Smooth muscle cell (in vitro differentiated cells): Measurements from ENCODE around the gene PTDSS2. TPM values are rescaled to one million over a fixed set of nuclear protein-coding genes. Genes with fewer than 3 reads are reported as not detected.

Experiments used
- DNase-seq: peaks from one replicate; lab custom pipeline; 2025; ENCODE audit not compliant: unreplicated experiment; lab: John Stamatoyannopoulos, UW
- H2AFZ ChIP-seq: fragments of 200-600 bp; sonication (generic); 2 replicates; pipeline ENCODE4 v1.6.0; 2016; ENCODE audit warnings: antibody characterized with exemption, low read depth, mild to moderate bottlenecking
- H3F3A ChIP-seq: fragments of 200-600 bp; sonication (generic); 2 replicates; pipeline ENCODE4 v1.6.0; 2017; ENCODE audit warnings: antibody characterized with exemption, low read depth
- H3K27ac ChIP-seq: fragments of 200-600 bp; sonication (generic); 2 replicates; pipeline ENCODE4 v1.5.1; 2016; ENCODE audit warnings: low read depth, mild to moderate bottlenecking
- H3K27me3 ChIP-seq: fragments of 200-600 bp; sonication (generic); 2 replicates; pipeline ENCODE4 v1.6.1; 2016; ENCODE audit warnings: low read depth, mild to moderate bottlenecking
- H3K36me3 ChIP-seq: fragments of 200-600 bp; sonication (generic); 2 replicates; pipeline ENCODE4 v1.5.1; 2016; ENCODE audit warnings: low read depth
- H3K4me1 ChIP-seq: fragments of 200-600 bp; sonication (generic); 2 replicates; pipeline ENCODE4 v1.5.1; 2016; ENCODE audit warnings: low read depth
- H3K4me2 ChIP-seq: fragments of 200-600 bp; sonication (generic); 2 replicates; pipeline ENCODE4 v1.6.0; 2016; ENCODE audit warnings: mild to moderate bottlenecking
- H3K4me3 ChIP-seq: fragments of 200-600 bp; sonication (generic); 2 replicates; pipeline ENCODE4 v1.5.1; 2016; ENCODE audit warnings: mild to moderate bottlenecking
- H3K79me2 ChIP-seq: fragments of 200-600 bp; sonication (generic); 2 replicates; pipeline ENCODE4 v1.6.0; 2016; ENCODE audit warnings: low read depth, mild to moderate bottlenecking
- H3K9ac ChIP-seq: fragments of 200-600 bp; sonication (generic); 2 replicates; pipeline ENCODE4 v1.6.0; 2016; ENCODE audit warnings: low read depth
- H3K9me3 ChIP-seq: fragments of 200-600 bp; sonication (generic); replicated peaks from 2 replicates; pipeline ENCODE4 v1.5.1; 2016; ENCODE audit warnings: low read depth
- H4K20me1 ChIP-seq: fragments of 200-600 bp; sonication (generic); 2 replicates; pipeline ENCODE4 v1.6.0; 2016; ENCODE audit warnings: low read depth
- CTCF ChIP-seq: fragments of 200-600 bp; sonication (generic); IDR thresholded peaks from 2 replicates; pipeline ENCODE4 v1.5.1; 2017; ENCODE audit warnings: borderline replicate concordance, mild to moderate bottlenecking, antibody characterized with exemption; ENCODE audit not compliant: insufficient read depth, poor library complexity, severe bottlenecking
- WGBS: methylation state at CpG from one replicate; pipeline ENCODE4 v1.1.7; 2016; ENCODE audit warnings: low lambda C conversion rate; 5-methylcytosine and 5-hydroxymethylcytosine counted together
- polyA plus RNA-seq: library from polyadenylated mRNA; unstranded; fragments of >200 nt; fragmentation: Nextera tagmentation; extraction: Ambion mirVana; gene quantifications from 2 replicates; pipeline ENCODE4 v1.2.1, GENCODE V29; 2016
- total RNA-seq: library from RNA; depleted of rRNA; stranded (reverse); fragments of >200 nt; gene quantifications from 2 replicates; pipeline ENCODE4 v1.2.3, GENCODE V29; 2014

Gene PTDSS2
- total and polyA plus RNA-seq, 2 experiments from 2014 or later = 15.2 to 25.2 TPM

GRCh38 chr11:492427-493226, 42.5 kb downstream of the PTDSS2 start:
- DNase-seq = no peak
- H3K9ac ChIP-seq = no peak overlapping the region
- H3K4me2 ChIP-seq = no peak overlapping the region
- H3F3A ChIP-seq = peaks cover 10% of the 10 kb centered on the region
- TF ChIP-seq CTCF = no peak
- 96% methylated on average over 32 of the region's 32 CpGs for WGBS
- peaks cover 4% of the 10 kb centered on the region for H4K20me1 ChIP-seq
- no peak overlapping the region for H3K27ac ChIP-seq
- H3K4me3 ChIP-seq = no peak overlapping the region
- H3K9me3 ChIP-seq = no peaks in the 10 kb centered on the region
- H3K27me3 ChIP-seq = no peaks in the 10 kb centered on the region
- H3K36me3 ChIP-seq = no peaks in the 10 kb centered on the region
- no peaks in the 10 kb centered on the region for H3K4me1 ChIP-seq
- no peak overlapping the region for H2AFZ ChIP-seq
- no peaks in the 10 kb centered on the region for H3K79me2 ChIP-seq

GRCh38 chr11:494761-495536, 44.9 kb downstream of the PTDSS2 start:
- Histone ChIP-seq H3K9ac (no peak overlapping the region), H3K27ac (no peak overlapping the region), H3K36me3 (no peaks in the 10 kb centered on the region), H3K79me2 (no peaks in the 10 kb centered on the region), H3K9me3 (no peaks in the 10 kb centered on the region), H4K20me1 (peaks cover 4% of the 10 kb centered on the region), H3K4me3 (no peak overlapping the region), H3K27me3 (no peaks in the 10 kb centered on the region), H2AFZ (no peak overlapping the region), H3F3A (peaks cover 10% of the 10 kb centered on the region), H3K4me2 (no peak overlapping the region), H3K4me1 (no peaks in the 10 kb centered on the region)
- no peak for TF ChIP-seq CTCF
- DNase-seq = no peak
- WGBS = 96% methylated on average over 35 of the region's 37 CpGs

GRCh38 chr11:495537-495931, 45.5 kb downstream of the PTDSS2 start:
- Histone ChIP-seq H3K27me3 (no peaks in the 10 kb centered on the region), H3F3A (peaks cover 10% of the 10 kb centered on the region), H3K4me3 (no peak overlapping the region), H3K36me3 (no peaks in the 10 kb centered on the region), H4K20me1 (peaks cover 4% of the 10 kb centered on the region), H2AFZ (no peak overlapping the region), H3K4me1 (no peaks in the 10 kb centered on the region), H3K4me2 (no peak overlapping the region), H3K9me3 (no peaks in the 10 kb centered on the region), H3K79me2 (no peaks in the 10 kb centered on the region), H3K27ac (no peak overlapping the region), H3K9ac (no peak overlapping the region)
- 93% methylated on average over 10 of the region's 10 CpGs for WGBS
- DNase-seq = no peak
- TF ChIP-seq CTCF = no peak
